Measurements from ENCODE around the gene NR2F1.

The NR2F1 gene

GRCh38 chr5:93604644-93605515 is 21.9 kb downstream of the NR2F1 start:
- in situ Hi-C loops (cut with HindIII; ENCODE audit: low sequenced_read_pairs) = no loop called here
- TF ChIP-seq CTCF (IDR thresholded peaks at IDR 0.05; ENCODE audit: low read depth, low read length, missing control alignments) = no peak
- DNase-seq (ENCODE audit: low read depth) = no peak
- peak overlapping the region; percentile 35 for H3K4me3 ChIP-seq (ENCODE audit: low read depth, low read length)

- no peak overlapping the region for H3K4me3 ChIP-seq (ENCODE audit: low read depth, low read length)
- no peak for DNase-seq (ENCODE audit: low read depth)
- in situ Hi-C loops (cut with HindIII; ENCODE audit: low sequenced_read_pairs) = no loop called here
- no peak for TF ChIP-seq CTCF (IDR thresholded peaks at IDR 0.05; ENCODE audit: low read depth, low read length, missing control alignments)
Measured at GRCh38 chr5:93606382-93606752, 23.3 kb downstream of the NR2F1 start.

GRCh38 chr5:93607367-93608258 is 24.6 kb downstream of the NR2F1 start:
- peak; percentile 71 for TF ChIP-seq CTCF (IDR thresholded peaks at IDR 0.05; ENCODE audit: low read depth, low read length, missing control alignments)
- H3K4me3 ChIP-seq (ENCODE audit: low read depth, low read length) = peak overlapping the region; percentile 24
- in situ Hi-C loops (cut with HindIII; ENCODE audit: low sequenced_read_pairs) = no loop called here
- peak; percentile 62 for DNase-seq (ENCODE audit: low read depth)

- TF ChIP-seq CTCF (IDR thresholded peaks at IDR 0.05; ENCODE audit: low read depth, low read length, missing control alignments) = no peak
- no peak for DNase-seq (ENCODE audit: low read depth)
- in situ Hi-C loops (cut with HindIII; ENCODE audit: low sequenced_read_pairs) = no loop called here
- H3K4me3 ChIP-seq (ENCODE audit: low read depth, low read length) = no peak overlapping the region
Measured at GRCh38 chr5:93608855-93609254, 25.8 kb downstream of the NR2F1 start.

GRCh38 chr5:93609762-93610161 is 26.7 kb downstream of the NR2F1 start:
- H3K4me3 ChIP-seq (ENCODE audit: low read depth, low read length) = no peak overlapping the region
- TF ChIP-seq CTCF (IDR thresholded peaks at IDR 0.05; ENCODE audit: low read depth, low read length, missing control alignments) = no peak
- DNase-seq (ENCODE audit: low read depth) = no peak
- in situ Hi-C loops (cut with HindIII; ENCODE audit: low sequenced_read_pairs) = no loop called here

GRCh38 chr5:93610581-93611272 is 27.7 kb downstream of the NR2F1 start:
- in situ Hi-C loops (cut with HindIII; ENCODE audit: low sequenced_read_pairs) = no loop called here
- H3K4me3 ChIP-seq (ENCODE audit: low read depth, low read length) = no peak overlapping the region
- no peak for DNase-seq (ENCODE audit: low read depth)
- TF ChIP-seq CTCF (IDR thresholded peaks at IDR 0.05; ENCODE audit: low read depth, low read length, missing control alignments) = no peak
